Measurements from ENCODE around the gene IGF1R.

Gene IGF1R

DNA sequence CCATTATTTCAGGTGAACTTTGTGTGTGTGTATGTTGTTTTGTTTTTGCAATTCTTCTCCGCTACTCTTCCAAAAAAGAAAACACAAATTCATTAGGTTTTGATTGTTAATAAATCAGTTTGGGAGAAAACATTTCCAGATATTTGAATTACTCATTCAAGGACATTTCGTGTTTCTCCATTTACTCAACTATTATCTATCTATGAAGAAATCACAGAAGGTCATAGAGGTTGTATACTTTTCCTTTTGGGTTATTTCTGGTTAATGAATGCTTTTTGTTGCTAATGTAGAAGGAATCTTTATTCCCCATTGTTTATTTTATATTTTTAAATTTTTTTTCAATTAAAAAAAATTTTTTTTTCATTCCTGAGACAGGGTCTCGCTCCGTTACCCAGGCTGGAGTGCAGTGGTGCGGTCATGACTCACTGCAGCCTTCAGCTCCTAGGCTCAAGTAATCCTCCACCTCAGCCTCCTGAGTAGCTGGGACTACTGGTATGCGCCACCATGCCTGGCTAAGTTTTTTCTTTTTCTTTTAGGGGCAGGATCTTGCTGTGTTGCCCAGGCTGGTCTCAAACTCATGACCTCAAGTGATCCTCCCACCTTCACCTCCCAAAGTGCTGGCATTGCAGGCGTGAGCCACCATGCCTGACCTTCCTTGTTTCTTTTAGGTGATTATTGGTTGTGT, 28.4 kb downstream of the IGF1R start:
- no peak for DNase-seq

GRCh38 chr15:98677345-98678059, 29.2 kb downstream of the IGF1R start:
- DNase-seq: no peak

- DNase-seq: no peak
These were observed 30.1 kb downstream of the IGF1R start for GRCh38 chr15:98678484-98678883.

GRCh38 chr15:98681061-98681460, 32.7 kb downstream of the IGF1R start:
- no peak for DNase-seq

DNA sequence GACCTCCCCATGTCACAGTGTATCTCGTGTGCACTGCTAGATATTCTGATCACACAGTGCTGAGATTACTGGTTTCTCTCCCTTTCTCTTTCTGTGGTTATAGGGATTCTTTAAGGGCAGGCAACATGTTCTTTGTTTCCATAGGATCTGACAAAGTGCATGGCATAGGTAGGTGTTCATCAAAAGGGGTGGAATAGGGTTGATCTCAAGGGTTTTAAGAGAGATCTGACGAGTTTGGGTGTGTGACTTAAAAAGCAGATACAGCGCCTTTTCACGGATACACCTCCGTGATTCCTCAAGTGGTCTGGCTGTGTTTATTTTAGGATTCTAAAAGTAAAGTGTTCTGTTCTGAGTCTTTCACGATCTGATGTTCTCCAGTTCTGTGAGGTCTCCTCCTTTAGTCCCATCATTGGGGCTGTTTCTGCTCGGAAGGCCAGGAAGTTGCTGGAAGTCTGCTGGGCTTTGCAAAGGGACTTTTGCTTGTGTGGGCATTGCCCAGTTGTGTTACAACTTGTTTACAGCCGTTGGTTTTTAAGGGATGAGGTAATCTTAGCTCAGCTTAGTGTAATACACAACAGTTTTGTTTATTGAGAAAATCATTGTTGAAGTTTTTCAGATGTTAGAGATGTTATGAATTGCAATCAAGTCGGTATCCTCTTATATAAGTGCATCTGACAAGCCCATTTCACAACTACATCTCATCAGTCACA, 34.8 kb downstream of the IGF1R start:
- DNase-seq: no peak

DNA sequence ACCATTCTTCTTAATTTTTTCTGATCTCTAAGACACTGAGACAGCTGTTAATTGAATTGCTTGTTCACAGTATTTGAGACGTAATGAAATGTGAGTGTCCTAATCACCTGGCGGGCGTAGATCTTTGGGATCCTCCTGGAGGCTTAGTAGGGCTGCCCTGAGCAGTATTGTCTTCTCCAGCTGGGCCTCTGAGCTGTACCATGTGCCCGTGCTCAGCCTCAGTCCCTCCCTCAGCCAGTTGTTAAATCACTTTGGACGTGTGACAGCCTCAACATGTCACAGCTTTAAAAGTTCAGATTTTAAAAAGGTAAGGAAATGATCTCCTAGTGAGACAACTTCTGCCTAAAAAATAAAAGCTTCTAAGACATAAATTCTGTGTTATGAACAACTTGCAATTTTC, 35.5 kb downstream of the IGF1R start:
- no peak for DNase-seq

- DNase-seq: peak; percentile 51
These were observed 36.1 kb downstream of the IGF1R start for GRCh38 chr15:98684436-98684835.

GRCh38 chr15:98684995-98685525, 36.7 kb downstream of the IGF1R start:
- DNase-seq: no peak

DNA sequence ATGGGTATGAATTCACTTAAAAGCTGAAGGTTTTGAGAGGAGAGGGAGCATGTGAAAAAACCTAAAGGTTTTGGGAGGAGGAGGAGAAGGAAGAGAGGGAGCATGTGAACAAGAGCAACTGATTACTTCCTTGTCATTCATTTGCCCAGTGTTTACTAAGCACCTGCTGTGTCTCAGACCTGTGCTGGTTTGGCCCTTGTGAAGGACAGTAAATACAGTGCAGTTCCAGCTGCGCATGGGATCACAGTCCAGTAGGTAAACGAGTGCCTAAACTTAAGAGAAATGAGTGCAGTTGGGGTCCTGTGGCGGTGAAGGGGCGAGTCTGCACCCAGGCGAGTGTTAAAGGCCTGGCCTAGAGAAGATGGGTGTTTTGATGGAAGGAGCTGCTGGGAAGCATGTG, 38.6 kb downstream of the IGF1R start:
- DNase-seq: no peak

GRCh38 chr15:98689431-98689861, 41.1 kb downstream of the IGF1R start:
- no peak for DNase-seq

DNA sequence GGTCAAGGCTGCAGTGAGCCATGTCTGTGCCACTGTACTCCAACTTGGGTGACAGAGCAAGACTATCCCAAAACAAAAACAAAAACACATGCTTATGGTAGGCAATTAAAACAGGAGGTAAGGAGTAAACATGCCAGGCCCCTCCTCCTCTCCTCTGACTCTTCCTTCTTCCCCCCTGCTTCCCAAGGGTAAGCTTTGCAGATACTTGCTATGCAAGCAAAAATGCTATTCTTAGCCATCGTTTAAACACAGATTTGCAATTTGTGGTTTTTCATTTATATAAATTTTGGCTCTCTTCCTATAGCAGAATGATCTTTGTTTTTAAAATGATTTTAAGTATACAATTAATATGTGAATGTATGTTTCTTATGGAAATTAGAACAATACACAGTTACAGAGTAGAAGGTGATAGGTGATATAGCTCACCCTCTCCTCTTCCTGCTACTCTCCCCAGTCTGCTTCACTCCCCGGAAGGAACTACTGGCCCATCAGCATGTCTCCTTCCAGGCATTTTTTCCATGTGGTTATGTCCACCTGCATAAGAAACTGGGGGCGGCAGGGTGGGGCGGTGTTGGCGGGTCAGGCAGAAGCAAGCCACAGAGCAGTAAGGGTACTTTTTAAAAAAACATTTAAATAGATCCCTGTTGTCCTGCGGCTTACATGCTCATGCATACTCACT, 42.1 kb downstream of the IGF1R start:
- no peak for DNase-seq

- no peak for DNase-seq
These were observed 43.9 kb downstream of the IGF1R start for GRCh38 chr15:98692213-98692612.

- DNase-seq: no peak
These were observed 45.8 kb downstream of the IGF1R start for GRCh38 chr15:98694161-98694560.

GRCh38 chr15:98698792-98699191, 50.5 kb downstream of the IGF1R start:
- DNase-seq: no peak

DNA sequence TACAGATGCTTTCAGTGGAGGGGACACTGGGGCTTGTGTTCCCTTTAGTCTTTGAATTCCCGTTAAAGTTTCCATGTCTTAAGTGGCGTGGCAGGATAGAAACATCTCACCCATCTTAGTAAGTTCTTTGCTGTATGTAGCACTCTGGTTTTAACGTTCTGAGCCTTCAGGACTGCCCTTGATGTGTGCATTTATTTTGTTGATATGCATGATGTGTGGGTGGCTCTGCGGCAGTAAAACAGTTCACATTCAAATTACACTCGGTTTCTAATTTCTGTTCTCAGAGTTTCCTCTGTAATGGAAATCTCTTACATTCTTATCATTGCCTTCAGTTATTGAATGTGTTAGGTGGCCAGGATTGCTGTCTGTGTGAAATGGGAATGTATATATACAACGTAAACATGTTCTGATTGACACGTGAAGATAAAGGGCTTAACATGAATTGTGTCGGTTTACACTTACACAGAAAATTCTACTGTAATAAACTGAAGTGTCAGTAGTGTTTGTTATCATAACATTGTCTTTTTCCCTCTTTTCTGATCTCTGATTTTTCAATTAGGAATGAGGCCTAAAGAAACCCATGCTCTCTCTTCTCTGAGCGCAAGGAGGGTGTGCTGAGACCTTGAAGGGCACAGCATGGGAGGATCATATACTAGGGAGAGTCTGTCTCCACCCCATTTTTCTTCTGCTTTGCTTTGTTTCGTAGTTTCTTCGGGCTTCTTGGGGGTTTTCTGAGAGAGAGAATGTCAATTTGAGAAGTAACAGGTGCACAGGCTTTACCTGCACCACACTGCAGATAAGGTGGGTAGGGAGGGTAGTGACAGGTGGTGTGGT, 51.5 kb downstream of the IGF1R start:
- DNase-seq: no peak

GRCh38 chr15:98700519-98700918, 52.2 kb downstream of the IGF1R start:
- no peak for DNase-seq

GRCh38 chr15:98703126-98703685, 54.9 kb downstream of the IGF1R start:
- DNase-seq: no peak

DNA sequence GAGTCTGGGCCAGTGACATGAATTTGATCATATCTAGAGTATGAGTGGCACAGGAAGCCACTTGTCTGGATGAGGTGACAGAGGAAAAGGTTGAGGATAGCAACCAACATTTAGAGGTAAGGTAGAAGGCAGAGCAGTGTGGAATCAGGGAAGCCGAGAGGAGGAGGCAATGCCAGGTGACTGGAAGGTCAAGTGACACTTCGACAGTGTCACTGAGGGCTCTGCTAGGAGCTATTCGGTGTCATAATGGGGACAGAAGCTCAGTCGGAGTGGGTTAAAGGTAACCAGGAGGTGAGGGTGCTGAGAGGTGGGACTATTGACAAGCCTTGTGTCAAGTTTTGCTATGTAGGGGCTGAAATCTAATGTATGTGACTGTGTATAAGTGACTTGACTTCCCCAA, 56.7 kb downstream of the IGF1R start:
- DNase-seq: no peak

GRCh38 chr15:98706387-98706786, 58.0 kb downstream of the IGF1R start:
- no peak for DNase-seq

- DNase-seq: no peak
These were observed 58.6 kb downstream of the IGF1R start for GRCh38 chr15:98706986-98707385.

- no peak for DNase-seq
These were observed 59.8 kb downstream of the IGF1R start for GRCh38 chr15:98708037-98708590.

- DNase-seq: no peak
These were observed 63.5 kb downstream of the IGF1R start for GRCh38 chr15:98711810-98712209.

Measured in right hindlimb (tissue), 1 donor.